DOHH2 (cell line): Measurements from ENCODE around the gene IDNK.

Source experiments
- EZH2phosphoT487 ChIP-seq: fragments of 200-600 bp; sonication (generic); IDR thresholded peaks from 2 replicates; pipeline ENCODE4 v1.6.1; 2017; ENCODE audit warnings: borderline replicate concordance, mild to moderate bottlenecking, antibody characterized with exemption, low read length, moderate library complexity, mixed read lengths
- TF ChIP-seq, protein P1 (sequence below): fragments of 200-600 bp; sonication (generic); IDR thresholded peaks from one replicate; pipeline ENCODE4 v1.5.1; 2014; ENCODE audit warnings: antibody characterized with exemption, mild to moderate bottlenecking, low read depth, low read length; ENCODE audit not compliant: poor library complexity, severe bottlenecking

DNA sequence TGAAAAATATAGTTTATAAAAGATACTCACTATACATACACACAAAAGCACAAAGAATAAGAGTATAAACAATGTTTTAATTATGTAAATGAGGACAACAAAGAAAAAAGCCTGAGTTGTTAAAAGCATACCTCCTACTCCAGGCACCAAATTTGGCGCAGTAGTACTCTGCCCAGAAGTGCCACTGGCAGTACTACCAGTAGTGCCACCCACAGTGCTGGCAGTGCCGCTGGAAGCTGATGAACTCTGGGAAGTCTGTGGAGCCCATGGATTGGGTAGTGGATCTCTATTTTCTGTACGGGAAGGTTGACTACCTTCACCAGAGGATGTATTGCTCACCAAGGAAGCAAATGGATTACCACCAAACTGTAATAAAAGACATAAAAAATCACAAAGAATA is 54.7 kb downstream of the IDNK start:
- TF ChIP-seq, protein P1, sequence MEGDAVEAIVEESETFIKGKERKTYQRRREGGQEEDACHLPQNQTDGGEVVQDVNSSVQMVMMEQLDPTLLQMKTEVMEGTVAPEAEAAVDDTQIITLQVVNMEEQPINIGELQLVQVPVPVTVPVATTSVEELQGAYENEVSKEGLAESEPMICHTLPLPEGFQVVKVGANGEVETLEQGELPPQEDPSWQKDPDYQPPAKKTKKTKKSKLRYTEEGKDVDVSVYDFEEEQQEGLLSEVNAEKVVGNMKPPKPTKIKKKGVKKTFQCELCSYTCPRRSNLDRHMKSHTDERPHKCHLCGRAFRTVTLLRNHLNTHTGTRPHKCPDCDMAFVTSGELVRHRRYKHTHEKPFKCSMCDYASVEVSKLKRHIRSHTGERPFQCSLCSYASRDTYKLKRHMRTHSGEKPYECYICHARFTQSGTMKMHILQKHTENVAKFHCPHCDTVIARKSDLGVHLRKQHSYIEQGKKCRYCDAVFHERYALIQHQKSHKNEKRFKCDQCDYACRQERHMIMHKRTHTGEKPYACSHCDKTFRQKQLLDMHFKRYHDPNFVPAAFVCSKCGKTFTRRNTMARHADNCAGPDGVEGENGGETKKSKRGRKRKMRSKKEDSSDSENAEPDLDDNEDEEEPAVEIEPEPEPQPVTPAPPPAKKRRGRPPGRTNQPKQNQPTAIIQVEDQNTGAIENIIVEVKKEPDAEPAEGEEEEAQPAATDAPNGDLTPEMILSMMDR = no peak
- no peak for TF ChIP-seq EZH2phosphoT487
